Mammary epithelial cell (primary cell): ENCODE data around the gene KBTBD2.
"Not testable (repeated sequence)": the region's sequence is repeated elsewhere in the genome, so short reads cannot be mapped to it uniquely, and the experiment has no call there.

Experiments
- CTCF ChIP-seq, 2 donors: IDR thresholded peaks in 1 of 2; conservative IDR thresholded peaks in 1 of 2; 2 replicates each; pipeline ENCODE4 v1.5.1; 2011 to 2012; ENCODE audit warnings: inconsistent platforms in 2 of 2, low read length in 2 of 2, mild to moderate bottlenecking in 2 of 2, control low read depth in 1 of 2, low read depth in 1 of 2; ENCODE audit not compliant: insufficient read depth in 1 of 2; ENCODE audit errors: extremely low read depth in 1 of 2
- EZH2 ChIP-seq: IDR thresholded peaks from 2 replicates; pipeline ENCODE4 v1.6.1; 2012; ENCODE audit warnings: low read length, inconsistent platforms, borderline replicate concordance

- TF ChIP-seq CTCF (conservative IDR thresholded peaks at IDR 0.05 in 1 of 2, IDR thresholded peaks at IDR 0.05 in 1 of 2; ENCODE audit: extremely low read depth in 1 of 2, insufficient read depth in 1 of 2, low read depth in 1 of 2, low read length in 2 of 2); EZH2: not testable (repeated sequence)
Measured at GRCh38 chr7:32916994-32917393, 25.4 kb upstream of the KBTBD2 start.
